Stimulated activated CD4-positive, alpha-beta T cell treated with anti-CD3 and anti-CD28 coated beads, Interleukin-12 subunit alpha, Interleukin-12 subunit beta, amount 100 ng/mL, for 24 hours (primary cell): ENCODE results near the gene CCL17.
"Not testable (repeated sequence)": the region's sequence is repeated elsewhere in the genome, so short reads cannot be mapped to it uniquely, and the experiment has no call there.

Experiments used
- DNase-seq, 2 experiments: peaks; one replicate each; pipeline ENCODE4 v3.0.0-alpha.2; 2020; ENCODE audit warnings: low read depth in 2 of 2

Gene CCL17

DNA sequence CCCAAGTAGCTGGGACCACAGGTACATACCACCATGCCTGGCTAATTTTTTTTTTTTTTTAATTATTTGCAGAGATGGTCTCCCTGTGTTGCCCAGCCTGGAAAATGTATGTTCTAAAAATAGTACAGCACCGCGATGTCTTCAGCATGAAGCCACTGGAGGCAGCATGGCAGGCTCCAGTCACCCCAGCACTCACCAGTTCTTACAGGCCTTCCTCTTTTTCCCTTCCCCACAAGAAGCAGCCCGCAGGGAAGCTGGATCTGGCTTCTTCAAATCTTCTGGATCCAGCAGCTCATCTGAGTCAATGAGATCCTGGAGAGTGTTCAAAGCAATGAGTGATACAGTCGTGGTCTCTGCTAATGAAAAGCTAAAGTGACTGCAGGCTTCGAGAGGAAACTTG, 26.4 kb downstream of the CCL17 start:
- DNase-seq, result no peak

GRCh38 chr16:57432505-57432904, 27.9 kb downstream of the CCL17 start:
- no peak for DNase-seq

DNA sequence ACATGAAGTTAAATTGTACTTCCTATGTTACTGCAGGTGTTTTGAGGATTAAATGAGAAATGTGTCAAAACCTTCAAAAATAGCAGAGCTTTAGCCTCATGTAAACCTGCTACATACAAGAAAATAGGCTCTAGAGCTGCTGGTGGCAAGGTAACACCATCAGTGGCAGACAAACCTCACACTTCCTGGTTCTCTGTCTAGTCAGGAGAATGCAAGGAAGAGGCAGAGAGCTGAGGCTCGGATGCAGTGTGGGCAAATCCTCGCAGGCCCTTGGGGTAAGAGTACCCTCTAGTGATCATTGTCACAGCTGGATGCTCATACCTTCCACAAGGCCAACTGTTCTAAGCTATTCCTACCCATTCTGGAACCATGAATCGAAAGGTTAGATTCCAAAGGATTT, 28.4 kb downstream of the CCL17 start:
- no peak for DNase-seq

GRCh38 chr16:57434003-57434402, 29.4 kb downstream of the CCL17 start:
- DNase-seq, result no peak

DNA sequence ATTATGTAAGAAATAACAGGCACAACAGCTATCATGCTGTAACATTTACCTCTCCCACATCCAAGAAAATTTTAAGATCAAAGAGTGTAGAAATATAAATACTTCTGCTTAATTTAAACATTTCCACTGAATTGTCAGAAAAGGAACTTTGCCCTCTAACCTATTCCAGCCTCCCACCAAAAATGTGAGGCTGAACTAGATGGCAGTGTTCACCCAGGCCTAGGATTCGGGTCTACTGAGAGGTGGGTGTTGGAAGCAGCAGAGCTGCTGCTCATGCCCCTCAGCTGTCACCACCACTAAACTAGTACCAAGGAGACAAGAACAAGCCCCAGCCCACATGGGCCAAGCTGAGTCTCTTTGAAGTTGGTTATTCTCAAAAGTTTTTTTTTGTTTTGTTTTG, 31.3 kb downstream of the CCL17 start:
- DNase-seq, result no peak

GRCh38 chr16:57439947-57440346, 35.4 kb downstream of the CCL17 start:
- not testable (repeated sequence) for DNase-seq

DNA sequence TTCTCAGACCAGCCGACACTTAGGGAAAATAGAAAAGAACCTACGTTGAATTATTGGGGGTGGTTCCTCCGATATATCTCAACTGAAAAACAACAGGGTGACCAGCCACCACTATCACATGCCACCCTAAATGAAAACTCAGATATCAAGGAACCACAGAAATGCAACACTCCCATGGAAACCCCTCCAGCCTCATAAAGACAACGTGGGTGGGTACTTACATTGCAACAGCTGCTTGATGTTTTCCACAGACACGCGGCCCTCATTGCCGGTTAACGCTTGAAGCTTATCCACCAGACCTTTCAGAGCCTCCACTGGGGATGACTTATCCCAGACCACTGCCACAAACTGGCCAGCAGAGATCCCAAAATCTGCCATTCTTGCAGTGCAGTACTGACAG, 36.0 kb downstream of the CCL17 start:
- DNase-seq, result not testable (repeated sequence)

DNA sequence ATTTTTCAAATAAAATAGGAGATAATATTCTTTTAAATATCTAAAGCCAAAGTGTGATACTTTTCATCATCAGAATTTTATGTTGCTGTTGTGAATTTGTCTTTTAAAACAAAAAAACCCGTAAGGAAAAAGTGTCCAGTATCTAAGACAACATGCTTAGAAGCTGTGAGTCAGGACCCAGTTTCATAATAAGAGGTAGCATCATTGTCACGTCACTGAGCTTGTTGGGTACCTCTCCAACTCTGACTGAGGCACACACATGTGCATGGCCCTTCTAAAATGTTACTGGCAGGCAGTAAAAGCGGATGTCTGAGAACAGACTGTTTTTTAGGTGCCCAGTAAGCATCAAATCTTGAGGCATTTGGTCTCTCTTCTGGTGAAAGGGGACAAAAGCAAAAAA, 40.1 kb downstream of the CCL17 start:
- no peak for DNase-seq

DNA sequence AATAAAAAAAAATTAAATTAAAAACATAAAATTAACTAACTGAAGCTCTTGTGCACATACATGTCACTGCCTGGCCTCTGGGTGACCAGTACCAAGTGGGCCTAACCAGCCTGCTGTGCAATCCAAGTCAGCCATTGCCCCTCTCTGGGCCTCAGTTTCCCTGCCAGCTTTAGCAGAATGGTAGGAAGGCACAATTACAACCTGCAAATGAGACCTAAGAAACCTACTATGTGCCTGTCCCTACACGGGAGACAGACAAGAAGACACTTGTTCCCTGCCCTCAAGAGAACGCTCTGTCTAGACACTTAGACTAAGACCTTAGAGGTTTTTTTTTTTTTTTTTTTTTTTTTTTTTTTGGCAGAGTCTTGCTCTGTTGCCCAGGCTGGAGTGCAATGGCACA, 40.9 kb downstream of the CCL17 start:
- DNase-seq, result no peak

DNA sequence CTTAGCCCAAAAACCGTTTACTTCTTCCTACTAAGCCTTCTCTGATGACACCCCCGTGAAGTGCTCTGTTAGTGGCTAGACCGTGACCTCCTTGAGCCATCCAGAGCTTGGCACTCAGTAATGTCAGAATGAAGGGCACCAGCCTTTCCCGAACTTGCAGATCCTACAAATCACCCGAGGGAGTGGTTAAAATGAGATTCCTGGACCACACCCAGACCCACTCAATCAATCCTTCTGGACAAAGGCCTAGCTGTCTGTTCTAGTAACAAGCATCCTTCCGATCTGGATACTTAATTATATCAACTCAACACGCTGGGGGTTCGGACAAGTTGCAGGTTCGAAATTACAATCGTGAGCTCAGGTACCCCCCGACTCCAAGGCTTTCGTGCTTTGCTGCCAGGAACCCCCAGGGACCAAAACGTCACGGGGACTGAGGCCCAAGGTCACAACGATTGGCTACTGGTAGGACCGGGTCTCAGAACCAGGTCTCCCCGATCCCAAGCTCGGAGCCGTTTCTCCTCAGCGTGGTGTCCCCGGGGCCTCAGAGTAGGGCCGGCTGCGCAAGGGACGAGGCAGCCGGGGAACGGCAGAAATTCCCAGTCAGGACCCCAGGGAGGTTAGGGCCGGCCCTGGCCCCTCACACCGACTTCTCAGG, 42.1 kb downstream of the CCL17 start:
- peak; percentile 9 to 13 for DNase-seq

- peak; percentile 82 to 86 for DNase-seq
These were observed 42.8 kb downstream of the CCL17 start, which contains the start of the genes CIAPIN1 and COQ9 for GRCh38 chr16:57447186-57447962. Gene CIAPIN1 (minus strand): TSS chr16:57447385. CDS start chr16:57440928, 6,457 bp downstream. Gene COQ9 (plus strand): TSS chr16:57447479. CDS start chr16:57447506, 27 bp downstream.

GRCh38 chr16:57452021-57452420, 47.5 kb downstream of the CCL17 start:
- no peak for DNase-seq

GRCh38 chr16:57462209-57462977, 57.8 kb downstream of the CCL17 start, which contains the start of gene POLR2C:
Gene POLR2C (plus strand): TSS chr16:57462679. CDS start chr16:57462725, 46 bp downstream.
- DNase-seq, result peak; percentile 80 to 91

GRCh38 chr16:57462978-57463362, 58.4 kb downstream of the CCL17 start:
- no peak for DNase-seq

DNA sequence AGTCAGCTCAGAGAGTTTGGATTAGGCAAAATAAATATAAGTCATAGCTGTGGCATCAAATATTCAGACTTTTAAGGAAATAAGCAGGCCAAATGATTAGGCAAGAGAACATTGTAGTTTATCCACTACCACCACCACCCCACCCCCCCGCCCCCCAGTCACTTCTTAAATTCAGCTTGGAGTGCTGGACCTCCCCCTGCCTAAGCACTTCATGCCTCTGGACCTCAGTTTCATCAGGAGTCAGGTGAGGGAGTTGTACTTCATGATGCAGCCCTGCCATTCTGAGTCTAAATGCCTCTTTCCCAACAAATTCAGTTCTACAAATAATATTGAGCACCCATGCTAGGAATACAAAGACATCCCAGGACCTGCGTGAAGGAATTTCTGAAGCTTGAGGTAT, 60.0 kb downstream of the CCL17 start:
- no peak for DNase-seq
